HepG2 (cell line): Measurements from ENCODE around the gene PLEKHG4B. TPM values are rescaled to one million over a fixed set of nuclear protein-coding genes. Genes with fewer than 3 reads are reported as not detected.
"Not testable (repeated sequence)": the region's sequence is repeated elsewhere in the genome, so short reads cannot be mapped to it uniquely, and the experiment has no call there.

Experiments
- BORCS8-MEF2B ChIP-seq: sonication (generic); formaldehyde crosslinking; IDR thresholded peaks from 2 replicates; pipeline ENCODE4 v1.8.0; 2022; ENCODE audit warnings: mild to moderate bottlenecking, missing genetic modification reagents
- ERF ChIP-seq: IDR thresholded peaks from 2 replicates; pipeline ENCODE4 v1.6.1; 2018; ENCODE audit warnings: missing biosample characterization, missing genetic modification reagents
- GABPB1 ChIP-seq: IDR thresholded peaks from 2 replicates; pipeline ENCODE4 v1.6.1; 2016; ENCODE audit warnings: mild to moderate bottlenecking, missing genetic modification reagents, moderate library complexity, missing compliant biosample characterization
- HDAC1 ChIP-seq: sonication (generic); formaldehyde crosslinking; IDR thresholded peaks from 2 replicates; pipeline ENCODE4 v1.5.1; 2020; ENCODE audit warnings: mild to moderate bottlenecking, missing genetic modification reagents
- HNRNPLL ChIP-seq: fragments of 200-400 bp; formaldehyde crosslinking; IDR thresholded peaks from 2 replicates; pipeline ENCODE4 v1.6.1; 2017; ENCODE audit warnings: mild to moderate bottlenecking, low read depth, low read length; ENCODE audit not compliant: poor library complexity, severe bottlenecking
- NR2C2 ChIP-seq: sonication (generic); formaldehyde crosslinking; IDR thresholded peaks from 2 replicates; pipeline ENCODE4 v1.4.0; 2020; ENCODE audit warnings: missing genetic modification reagents, mild to moderate bottlenecking, moderate library complexity, borderline replicate concordance
- NR2F6 ChIP-seq, 2 experiments: IDR thresholded peaks; 2 replicates each; pipeline ENCODE4 v1.6.1; 2016; ENCODE audit warnings: antibody characterized with exemption in 1 of 2, mild to moderate bottlenecking in 1 of 2
- POLR2AphosphoS5 ChIP-seq: IDR thresholded peaks from 2 replicates; pipeline ENCODE4 v1.6.1; 2012; ENCODE audit warnings: low read depth, low read length
- SKI ChIP-seq: fragments of 450-650 bp; IDR thresholded peaks from one replicate; pipeline ENCODE4 v1.6.1; 2018; ENCODE audit warnings: mild to moderate bottlenecking; ENCODE audit not compliant: partially characterized antibody
- SMAD1 ChIP-seq: sonication (generic); formaldehyde crosslinking; IDR thresholded peaks from 2 replicates; pipeline ENCODE4 v1.4.0; 2020; ENCODE audit warnings: missing genetic modification reagents, low read depth, mild to moderate bottlenecking, borderline replicate concordance
- SP1 ChIP-seq, 2 experiments: fragments of 450-650 bp in 1 of 2; sonication (generic) in 1 of 2; formaldehyde crosslinking in 1 of 2; IDR thresholded peaks; 2 replicates each; pipeline versions ENCODE4 v1.4.0 to v1.6.1; 2016 to 2020; ENCODE audit warnings: missing genetic modification reagents in 1 of 2
- SP4 ChIP-seq: sonication (generic); formaldehyde crosslinking; IDR thresholded peaks from 2 replicates; pipeline ENCODE4 v1.8.1; 2023; ENCODE audit warnings: mild to moderate bottlenecking, missing genetic modification reagents
- SRSF1 ChIP-seq: fragments of 200-400 bp; formaldehyde crosslinking; optimal IDR thresholded peaks from 2 replicates; pipeline ENCODE3; 2017; ENCODE audit warnings: mild to moderate bottlenecking, low read depth, low read length, moderate library complexity
- TEAD3 ChIP-seq: optimal IDR thresholded peaks from 2 replicates; pipeline ENCODE3; 2016; ENCODE audit warnings: borderline replicate concordance
- TFDP1 ChIP-seq: IDR thresholded peaks from 2 replicates; pipeline ENCODE4 v1.6.1; 2016; ENCODE audit warnings: missing compliant biosample characterization, missing genetic modification reagents, borderline replicate concordance
- THAP11 ChIP-seq: IDR thresholded peaks from 2 replicates; pipeline ENCODE4 v1.6.1; 2016; ENCODE audit warnings: missing biosample characterization, missing genetic modification reagents
- THAP8 ChIP-seq: sonication (generic); formaldehyde crosslinking; IDR thresholded peaks from 2 replicates; pipeline ENCODE4 v1.5.1; 2020; ENCODE audit warnings: missing genetic modification reagents, mild to moderate bottlenecking, borderline replicate concordance
- ZNF761 ChIP-seq: sonication (generic); formaldehyde crosslinking; conservative IDR thresholded peaks from 2 replicates; pipeline ENCODE4 v1.4.0; 2020; ENCODE audit warnings: mild to moderate bottlenecking, missing genetic modification reagents
- ZNF777 ChIP-seq: sonication (generic); formaldehyde crosslinking; IDR thresholded peaks from 2 replicates; pipeline ENCODE4 v1.4.0; 2020; ENCODE audit warnings: missing genetic modification reagents
- ZNF788 ChIP-seq: sonication (generic); formaldehyde crosslinking; IDR thresholded peaks from 2 replicates; pipeline ENCODE4 v1.5.0; 2020; ENCODE audit warnings: mild to moderate bottlenecking, missing genetic modification reagents, borderline replicate concordance
- polyA plus RNA-seq, 8 experiments: library from polyadenylated mRNA; depleted of rRNA in 3 of 8; stranded (reverse) in 7 of 8; unstranded in 1 of 8; fragments of >200 nt; fragmentation: Illumina TruSeq in 4 of 8; extraction: Trizol in 4 of 8; gene quantifications; 2 replicates each; pipeline versions ENCODE4 v1.2.1 to v1.2.3, GENCODE V29; 2011 to 2016; ENCODE audit warnings: low read depth in 4 of 8, missing spikeins in 1 of 8, mixed read lengths in 1 of 8; ENCODE audit not compliant: insufficient read depth in 1 of 8
- total RNA-seq, 5 experiments: library from RNA; depleted of rRNA; stranded (reverse); fragments of >200 nt; fragmentation: Illumina TruSeq; extraction: Trizol; gene quantifications; 2 replicates each; pipeline ENCODE4 v1.2.3, GENCODE V29; 2016; ENCODE audit warnings: low read depth in 1 of 5
- TF ChIP-seq, protein P1 (sequence below): IDR thresholded peaks from 2 replicates; pipeline ENCODE4 v1.6.1; 2016; ENCODE audit warnings: mild to moderate bottlenecking
- TF ChIP-seq, protein P2 (sequence below): sonication (generic); formaldehyde crosslinking; IDR thresholded peaks from 2 replicates; pipeline ENCODE4; 2020; ENCODE audit warnings: missing genetic modification reagents, mild to moderate bottlenecking, borderline replicate concordance

PLEKHG4B gene
- total and polyA plus RNA-seq, 2 of the 13 experiments (the other 11 are each of a cell fraction or from before 2014, with no cell fraction given): 0.09 TPM; not detected in 1

GRCh38 chr5:217494-218456 lies 125.8 kb downstream of the PLEKHG4B start, which contains the start of the genes CCDC127 and SDHA (continued):
- TF ChIP-seq NR2F6, SP1 (IDR thresholded peaks at IDR 0.05): not testable (repeated sequence)
- TF ChIP-seq NR2F6 (CRISPR knock-in tag; IDR thresholded peaks at IDR 0.05): peak; percentile 6; the same call in 1 of the 2 replicates
- TF ChIP-seq HNRNPLL: peak; percentile 76
- peak; percentile 23; the same call in 1 of the 2 replicates for TF ChIP-seq THAP8 (CRISPR knock-in tag)
- 0 out of 2 replicates have a peak, but pooled peaks have one; percentile 47 for TF ChIP-seq ZNF788 (CRISPR knock-in tag)
- 0 out of 2 replicates have a peak, but pooled peaks have one; percentile 43 for TF ChIP-seq ZNF761 (CRISPR knock-in tag)
- peak; percentile 39; the same call in 1 of the 2 replicates for TF ChIP-seq TFDP1 (CRISPR knock-in tag)
- TF ChIP-seq GABPB1 (CRISPR knock-in tag): peak; percentile 58; the same call in 1 of the 2 replicates
- TF ChIP-seq HDAC1 (CRISPR knock-in tag): 0 out of 2 replicates have a peak, but pooled peaks have one; percentile 65
- TF ChIP-seq SP1 (CRISPR knock-in tag; IDR thresholded peaks at IDR 0.05): peak; percentile 46; the same call in 1 of the 2 replicates
- TF ChIP-seq POLR2AphosphoS5: peak; percentile 78
- TF ChIP-seq SRSF1: peak; percentile 33
- TF ChIP-seq BORCS8-MEF2B (CRISPR knock-in tag): 0 out of 2 replicates have a peak, but pooled peaks have one; percentile 37
- TF ChIP-seq THAP11 (CRISPR knock-in tag): peak; percentile 58
- TF ChIP-seq, protein P1, sequence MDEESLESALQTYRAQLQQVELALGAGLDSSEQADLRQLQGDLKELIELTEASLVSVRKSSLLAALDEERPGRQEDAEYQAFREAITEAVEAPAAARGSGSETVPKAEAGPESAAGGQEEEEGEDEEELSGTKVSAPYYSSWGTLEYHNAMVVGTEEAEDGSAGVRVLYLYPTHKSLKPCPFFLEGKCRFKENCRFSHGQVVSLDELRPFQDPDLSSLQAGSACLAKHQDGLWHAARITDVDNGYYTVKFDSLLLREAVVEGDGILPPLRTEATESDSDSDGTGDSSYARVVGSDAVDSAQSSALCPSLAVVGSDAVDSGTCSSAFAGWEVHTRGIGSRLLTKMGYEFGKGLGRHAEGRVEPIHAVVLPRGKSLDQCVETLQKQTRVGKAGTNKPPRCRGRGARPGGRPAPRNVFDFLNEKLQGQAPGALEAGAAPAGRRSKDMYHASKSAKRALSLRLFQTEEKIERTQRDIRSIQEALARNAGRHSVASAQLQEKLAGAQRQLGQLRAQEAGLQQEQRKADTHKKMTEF (CRISPR knock-in tag): peak; percentile 21; the same call in 1 of the 2 replicates
- TF ChIP-seq TEAD3 (CRISPR knock-in tag): peak; percentile 26
- peak; percentile 50; the same call in 1 of the 2 replicates for TF ChIP-seq SP4 (CRISPR knock-in tag)
- peak; percentile 18 for TF ChIP-seq SKI
- peak; percentile 41 for TF ChIP-seq ZNF777
- TF ChIP-seq, protein P2, sequence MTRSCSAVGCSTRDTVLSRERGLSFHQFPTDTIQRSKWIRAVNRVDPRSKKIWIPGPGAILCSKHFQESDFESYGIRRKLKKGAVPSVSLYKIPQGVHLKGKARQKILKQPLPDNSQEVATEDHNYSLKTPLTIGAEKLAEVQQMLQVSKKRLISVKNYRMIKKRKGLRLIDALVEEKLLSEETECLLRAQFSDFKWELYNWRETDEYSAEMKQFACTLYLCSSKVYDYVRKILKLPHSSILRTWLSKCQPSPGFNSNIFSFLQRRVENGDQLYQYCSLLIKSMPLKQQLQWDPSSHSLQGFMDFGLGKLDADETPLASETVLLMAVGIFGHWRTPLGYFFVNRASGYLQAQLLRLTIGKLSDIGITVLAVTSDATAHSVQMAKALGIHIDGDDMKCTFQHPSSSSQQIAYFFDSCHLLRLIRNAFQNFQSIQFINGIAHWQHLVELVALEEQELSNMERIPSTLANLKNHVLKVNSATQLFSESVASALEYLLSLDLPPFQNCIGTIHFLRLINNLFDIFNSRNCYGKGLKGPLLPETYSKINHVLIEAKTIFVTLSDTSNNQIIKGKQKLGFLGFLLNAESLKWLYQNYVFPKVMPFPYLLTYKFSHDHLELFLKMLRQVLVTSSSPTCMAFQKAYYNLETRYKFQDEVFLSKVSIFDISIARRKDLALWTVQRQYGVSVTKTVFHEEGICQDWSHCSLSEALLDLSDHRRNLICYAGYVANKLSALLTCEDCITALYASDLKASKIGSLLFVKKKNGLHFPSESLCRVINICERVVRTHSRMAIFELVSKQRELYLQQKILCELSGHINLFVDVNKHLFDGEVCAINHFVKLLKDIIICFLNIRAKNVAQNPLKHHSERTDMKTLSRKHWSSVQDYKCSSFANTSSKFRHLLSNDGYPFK: peak; percentile 55; the same call in 1 of the 2 replicates
- TF ChIP-seq SMAD1: peak; percentile 47; the same call in 1 of the 2 replicates
- TF ChIP-seq NR2C2: peak; percentile 77
- TF ChIP-seq ERF: peak; percentile 57; the same call in 1 of the 2 replicates
